Measurements from ENCODE around the gene INVS.

Gene INVS

DNA sequence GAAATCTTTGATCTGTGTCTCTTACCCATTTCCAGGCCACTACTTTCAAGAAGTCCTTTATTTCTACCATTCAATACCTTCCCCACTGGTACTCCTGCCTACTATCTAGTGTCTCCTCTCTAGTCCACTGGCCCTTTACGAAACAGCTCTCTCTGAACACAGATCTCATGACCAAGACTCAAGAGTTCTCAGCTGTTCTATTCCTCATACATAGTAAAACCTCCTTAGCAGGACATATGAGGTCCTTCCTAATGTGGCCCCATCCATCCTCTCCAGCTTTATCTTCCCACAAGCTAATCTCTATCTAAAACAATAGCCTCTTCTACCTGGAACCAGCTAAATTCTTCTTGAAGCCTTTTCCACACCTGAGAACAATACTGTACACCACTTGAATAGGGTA lies 251.1 kb downstream of the INVS start:
- DNase-seq (ENCODE audit: low read depth) = no peak
- H3K4me3 ChIP-seq (ENCODE audit: low read length) = no peak overlapping the region
- TF ChIP-seq, protein P1, sequence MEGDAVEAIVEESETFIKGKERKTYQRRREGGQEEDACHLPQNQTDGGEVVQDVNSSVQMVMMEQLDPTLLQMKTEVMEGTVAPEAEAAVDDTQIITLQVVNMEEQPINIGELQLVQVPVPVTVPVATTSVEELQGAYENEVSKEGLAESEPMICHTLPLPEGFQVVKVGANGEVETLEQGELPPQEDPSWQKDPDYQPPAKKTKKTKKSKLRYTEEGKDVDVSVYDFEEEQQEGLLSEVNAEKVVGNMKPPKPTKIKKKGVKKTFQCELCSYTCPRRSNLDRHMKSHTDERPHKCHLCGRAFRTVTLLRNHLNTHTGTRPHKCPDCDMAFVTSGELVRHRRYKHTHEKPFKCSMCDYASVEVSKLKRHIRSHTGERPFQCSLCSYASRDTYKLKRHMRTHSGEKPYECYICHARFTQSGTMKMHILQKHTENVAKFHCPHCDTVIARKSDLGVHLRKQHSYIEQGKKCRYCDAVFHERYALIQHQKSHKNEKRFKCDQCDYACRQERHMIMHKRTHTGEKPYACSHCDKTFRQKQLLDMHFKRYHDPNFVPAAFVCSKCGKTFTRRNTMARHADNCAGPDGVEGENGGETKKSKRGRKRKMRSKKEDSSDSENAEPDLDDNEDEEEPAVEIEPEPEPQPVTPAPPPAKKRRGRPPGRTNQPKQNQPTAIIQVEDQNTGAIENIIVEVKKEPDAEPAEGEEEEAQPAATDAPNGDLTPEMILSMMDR (conservative IDR thresholded peaks at IDR 0.05; ENCODE audit: low read depth, low read length) = no peak

All from retinal pigment epithelial cell (primary cell).